Right cardiac atrium (tissue), 5 donors: ENCODE data around the gene EIPR1. TPM values are rescaled to one million over a fixed set of nuclear protein-coding genes. Genes with fewer than 3 reads are reported as not detected.
A peak's percentile ranks its signal among the peaks of the same experiment; 100 is the strongest.
"Not testable (repeated sequence)": the region's sequence is repeated elsewhere in the genome, so short reads cannot be mapped to it uniquely, and the experiment has no call there.

Source experiments
- ATAC-seq, 2 donors: fragments of 200-7000 bp; cut with Tn5 transposase; one replicate each; pipeline versions ENCODE4 v1.8.0 to v1.9.1; 2020; ENCODE audit warnings: moderate library complexity in 2 of 2, mild to moderate bottlenecking in 1 of 2
- DNase-seq, 3 donors: peaks; one replicate each; pipeline ENCODE4 v3.0.0-alpha.2; 2020
- H3K27ac ChIP-seq: one replicate; pipeline ENCODE4 v1.5.1; 2013; ENCODE audit warnings: mild to moderate bottlenecking, low read length, control low read depth, moderate library complexity
- H3K27me3 ChIP-seq: one replicate; pipeline ENCODE4 v1.6.1; 2013; ENCODE audit not compliant: control insufficient read depth, insufficient read depth
- H3K4me1 ChIP-seq: one replicate; pipeline ENCODE4 v1.6.1; 2013; ENCODE audit warnings: low read length; ENCODE audit not compliant: control insufficient read depth, insufficient read depth
- H3K4me3 ChIP-seq: one replicate; pipeline ENCODE4 v1.5.1; 2013; ENCODE audit warnings: low read length, control low read depth
- H3K9me3 ChIP-seq: one replicate; pipeline ENCODE4 v1.6.1; 2013; ENCODE audit warnings: low read length; ENCODE audit not compliant: control insufficient read depth
- WGBS: extraction: QIAGEN DNeasy Blood & Tissue Kit; methylation state at CpG from one replicate; pipeline ENCODE4 v1.1.7; 2013; 5-methylcytosine and 5-hydroxymethylcytosine counted together
- intact Hi-C, 4 donors: fragments of 100-400 bp; cut with DNase I; formaldehyde crosslinking; loops; one replicate each; pipeline versions ENCODE4 v1.11.0 to v1.14.0; 2022 to 2023
- polyA plus RNA-seq: library from polyadenylated mRNA; stranded (reverse); fragments of 200-250 nt; gene quantifications from one replicate; pipeline ENCODE4 v1.2.3, GENCODE V29; 2013
- total RNA-seq, 4 donors: library from RNA; stranded (reverse); fragmentation: NEBNext Ultra II Directional; extraction: Animal tissue kit (Norgen Biotek cat#: 25700); gene quantifications; one replicate each; pipeline ENCODE4 v1.2.1, GENCODE V29; 2021
- donor health status: healthy with polysubstance abuse.
- donor health status: DM: no; HTN: yes; CAD: no.
- donor health status: DM: no; HTN: no; CAD: no.
- donor health status: DM: no; HTN: yes; CAD: no; lungs with severe emphysema.
- donor health status: DM: yes; HTN: yes; CAD: no.

Gene EIPR1
- total and polyA plus RNA-seq, 5 donors, result 8.4 to 12.2 (median 10.6) TPM

GRCh38 chr2:3185910-3186309 is 191.7 kb downstream of the EIPR1 start:
- WGBS, result 98% methylated on average over 10 of the region's 10 CpGs
- no peaks in the 10 kb centered on the region for H3K9me3 ChIP-seq
- ATAC-seq (no peak), DNase-seq (no peak)
- H3K27ac ChIP-seq, result no peak overlapping the region
- H3K4me3 ChIP-seq, result no peak overlapping the region
- intact Hi-C loops, result no loop called here
- H3K4me1 ChIP-seq, result no peaks in the 10 kb centered on the region
- H3K27me3 ChIP-seq, result no peaks in the 10 kb centered on the region

GRCh38 chr2:3185256-3185655 is 192.4 kb downstream of the EIPR1 start:
- Histone ChIP-seq H3K4me3 (no peak overlapping the region), H3K27me3 (no peaks in the 10 kb centered on the region), H3K27ac (no peak overlapping the region), H3K9me3 (no peaks in the 10 kb centered on the region), H3K4me1 (no peaks in the 10 kb centered on the region)
- DNase-seq, result no peak
- 92% methylated on average over 15 of the region's 15 CpGs for WGBS
- ATAC-seq, result no peak
- intact Hi-C loops, result no loop called here

GRCh38 chr2:3184167-3184566 is 193.5 kb downstream of the EIPR1 start:
- no peaks in the 10 kb centered on the region for H3K27me3 ChIP-seq
- 80% methylated on average over 11 of the region's 11 CpGs for WGBS
- H3K9me3 ChIP-seq, result no peaks in the 10 kb centered on the region
- no peak for DNase-seq
- no peak overlapping the region for H3K27ac ChIP-seq
- ATAC-seq, result no peak
- no peak overlapping the region for H3K4me3 ChIP-seq
- intact Hi-C loops, result no loop called here
- no peaks in the 10 kb centered on the region for H3K4me1 ChIP-seq

GRCh38 chr2:3183766-3184165 is 193.9 kb downstream of the EIPR1 start:
- Histone ChIP-seq H3K4me3 (no peak overlapping the region), H3K4me1 (no peaks in the 10 kb centered on the region), H3K27me3 (no peaks in the 10 kb centered on the region), H3K27ac (no peak overlapping the region), H3K9me3 (no peaks in the 10 kb centered on the region)
- ATAC-seq (no peak), DNase-seq (peak in 1 of 3 donors; percentile 30)
- intact Hi-C loops, result no loop called here
- WGBS, result 88% methylated on average over 10 of the region's 10 CpGs

- Histone ChIP-seq H3K27me3 (no peaks in the 10 kb centered on the region), H3K4me1 (no peaks in the 10 kb centered on the region), H3K9me3 (no peaks in the 10 kb centered on the region), H3K27ac (no peak overlapping the region), H3K4me3 (no peak overlapping the region)
- 100% methylated on average over 2 of the region's 2 CpGs for WGBS
- DNase-seq (no peak), ATAC-seq (no peak)
- intact Hi-C loops, result no loop called here
These were observed 194.8 kb downstream of the EIPR1 start for GRCh38 chr2:3182848-3183247.

- Histone ChIP-seq H3K9me3 (no peaks in the 10 kb centered on the region), H3K4me1 (no peaks in the 10 kb centered on the region), H3K4me3 (no peak overlapping the region), H3K27ac (no peak overlapping the region), H3K27me3 (no peaks in the 10 kb centered on the region)
- 93% methylated on average over 24 of the region's 24 CpGs for WGBS
- intact Hi-C loops, result no loop called here
- DNase-seq (no peak), ATAC-seq (no peak)
These were observed 196.1 kb downstream of the EIPR1 start for GRCh38 chr2:3181416-3182010.

GRCh38 chr2:3180909-3181221 is 196.8 kb downstream of the EIPR1 start:
- intact Hi-C loops, H3K4me3 ChIP-seq, H3K9me3 ChIP-seq, H3K4me1 ChIP-seq, H3K27me3 ChIP-seq, H3K27ac ChIP-seq: not testable (repeated sequence)
- WGBS, result 82% methylated on average over 30 of the region's 30 CpGs
- peak in 1 of 3 donors; percentile 66 for DNase-seq
- ATAC-seq, result peak; percentile 44 to 58

GRCh38 chr2:3180082-3180908 is 197.3 kb downstream of the EIPR1 start:
- intact Hi-C loops, result no loop called here
- Histone ChIP-seq H3K4me1 (no peaks in the 10 kb centered on the region), H3K9me3 (no peaks in the 10 kb centered on the region), H3K27me3 (no peaks in the 10 kb centered on the region), H3K27ac (no peak overlapping the region), H3K4me3 (no peak overlapping the region)
- WGBS, result 87% methylated on average over 50 of the region's 50 CpGs
- DNase-seq (peak in 1 of 3 donors; percentile 28), ATAC-seq (peak; percentile 38 to 64)

- Histone ChIP-seq H3K9me3 (no peaks in the 10 kb centered on the region), H3K27me3 (no peaks in the 10 kb centered on the region), H3K27ac (no peak overlapping the region), H3K4me3 (no peak overlapping the region), H3K4me1 (no peaks in the 10 kb centered on the region)
- WGBS, result 94% methylated on average over 11 of the region's 11 CpGs
- intact Hi-C loops, result no loop called here
- no peak for DNase-seq
- no peak for ATAC-seq
These were observed 198.0 kb downstream of the EIPR1 start for GRCh38 chr2:3179626-3180025.

- WGBS, result 83% methylated on average over 17 of the region's 17 CpGs
- Histone ChIP-seq H3K4me1 (no peaks in the 10 kb centered on the region), H3K27me3 (no peaks in the 10 kb centered on the region), H3K9me3 (no peaks in the 10 kb centered on the region), H3K27ac (no peak overlapping the region), H3K4me3 (no peak overlapping the region)
- intact Hi-C loops, result no loop called here
- no peak for DNase-seq
- no peak for ATAC-seq
These were observed 198.4 kb downstream of the EIPR1 start for GRCh38 chr2:3179208-3179607.

- WGBS, result 85% methylated on average over 7 of the region's 7 CpGs
- intact Hi-C loops, result no loop called here
- ATAC-seq (no peak), DNase-seq (peak in 1 of 3 donors; percentile 47)
- Histone ChIP-seq H3K27me3 (no peaks in the 10 kb centered on the region), H3K27ac (no peak overlapping the region), H3K9me3 (no peaks in the 10 kb centered on the region), H3K4me1 (no peaks in the 10 kb centered on the region), H3K4me3 (no peak overlapping the region)
These were observed 199.0 kb downstream of the EIPR1 start for GRCh38 chr2:3178578-3179031.
